K562 (cell line): ENCODE results near the gene HSPA6.

Experiments
- JUN ChIP-seq, 2 experiments: sonication (generic) in 1 of 2; formaldehyde crosslinking in 1 of 2; IDR thresholded peaks; 2 replicates each; pipeline versions ENCODE4 v1.6.1 to v1.8.0; 2012 to 2022; ENCODE audit warnings: borderline replicate concordance in 2 of 2, mild to moderate bottlenecking in 2 of 2, improper control_type of control experiment in 1 of 2, low read depth in 1 of 2, low read length in 1 of 2, missing genetic modification reagents in 1 of 2
- JUND ChIP-seq, 2 experiments: IDR thresholded peaks; 2 replicates in 1 of 2; 3 replicates in 1 of 2; pipeline ENCODE4 v1.6.1; 2011; ENCODE audit warnings: borderline replicate concordance in 2 of 2, low read depth in 2 of 2, low read length in 2 of 2, improper control_type of control experiment in 1 of 2, missing biosample characterization in 1 of 2, missing genetic modification characterization in 1 of 2, missing genetic modification reagents in 1 of 2
- POLR2AphosphoS5 ChIP-seq: IDR thresholded peaks from 2 replicates; pipeline ENCODE4 v1.6.1; 2011; ENCODE audit warnings: mild to moderate bottlenecking, low read depth, low read length, moderate library complexity; ENCODE audit not compliant: control insufficient read depth, insufficient read depth
- SP1 ChIP-seq: sonication (generic); formaldehyde crosslinking; IDR thresholded peaks from 2 replicates; pipeline ENCODE4 v1.8.1; 2022; ENCODE audit warnings: mild to moderate bottlenecking, missing genetic modification reagents
- TCF7 ChIP-seq: sonication (generic); IDR thresholded peaks from 2 replicates; pipeline ENCODE4 v1.6.1; 2016; ENCODE audit warnings: antibody characterized with exemption, borderline replicate concordance
- TF ChIP-seq, protein P1 (sequence below), 3 experiments: IDR thresholded peaks in 2 of 3; conservative IDR thresholded peaks in 1 of 3; 2 replicates each; pipeline ENCODE4 v1.5.1; 2011 to 2012; ENCODE audit warnings: low read length in 3 of 3, mild to moderate bottlenecking in 3 of 3, control low read depth in 2 of 3, improper control_type of control experiment in 1 of 3, inconsistent platforms in 1 of 3, low read depth in 1 of 3, mixed read lengths in 1 of 3, moderate library complexity in 1 of 3; ENCODE audit not compliant: insufficient read depth in 2 of 3
- TF ChIP-seq, protein P2 (sequence below), 2 experiments: fragments of 450-650 bp in 1 of 2; sonication (generic) in 1 of 2; formaldehyde crosslinking; conservative IDR thresholded peaks; 2 replicates each; pipeline versions ENCODE4 v1.4.0 to v1.8.1; 2020 to 2022; ENCODE audit warnings: mild to moderate bottlenecking in 1 of 2, missing genetic modification reagents in 1 of 2
- TF ChIP-seq, protein P3 (sequence below): sonication (generic); formaldehyde crosslinking; IDR thresholded peaks from 2 replicates; pipeline ENCODE4 v1.8.1; 2023; ENCODE audit warnings: mild to moderate bottlenecking, missing genetic modification reagents
- TF ChIP-seq, protein P4 (sequence below): fragments of 450-650 bp; conservative IDR thresholded peaks from 2 replicates; pipeline ENCODE4 v1.6.1; 2016; ENCODE audit warnings: missing genetic modification characterization, low read depth, mild to moderate bottlenecking, missing compliant biosample characterization, moderate library complexity
- TF ChIP-seq, protein P5 (sequence below): sonication (generic); formaldehyde crosslinking; IDR thresholded peaks from 2 replicates; pipeline ENCODE4 v1.8.1; 2023; ENCODE audit warnings: missing genetic modification reagents, mild to moderate bottlenecking, borderline replicate concordance

DNA sequence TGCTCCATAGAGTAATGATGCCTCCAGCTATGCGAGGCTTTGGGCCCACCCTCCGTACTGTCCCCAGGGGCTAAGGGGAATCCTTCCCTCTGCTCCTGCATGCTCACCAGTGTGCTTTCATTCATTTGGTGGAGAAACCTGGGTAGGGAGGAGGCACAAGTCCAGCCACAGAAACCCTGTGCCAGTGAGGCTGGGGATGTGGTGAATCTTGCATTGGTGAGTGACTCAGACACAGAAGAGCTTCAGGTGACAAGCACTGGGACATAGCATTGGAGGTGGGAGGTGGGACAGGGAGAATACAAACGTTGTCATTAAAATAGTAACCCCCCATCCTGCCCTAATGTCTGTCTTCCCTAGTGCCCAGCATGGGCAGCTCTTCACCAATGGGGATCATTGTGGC lies 13.9 kb upstream of the HSPA6 start:
- TF ChIP-seq SP1 (CRISPR knock-in tag), result no peak
- no peak for TF ChIP-seq JUND (IDR thresholded peaks at IDR 0.05; ENCODE audit: borderline replicate concordance, low read depth, low read length)
- TF ChIP-seq JUND (tag; IDR thresholded peaks at IDR 0.05; ENCODE audit: borderline replicate concordance, low read depth, low read length), result no peak
- TF ChIP-seq JUN (IDR thresholded peaks at IDR 0.05; ENCODE audit: borderline replicate concordance, low read depth, low read length), result no peak
- no peak for TF ChIP-seq JUN (CRISPR knock-in tag; IDR thresholded peaks at IDR 0.05; ENCODE audit: borderline replicate concordance)
- TF ChIP-seq, protein P1, sequence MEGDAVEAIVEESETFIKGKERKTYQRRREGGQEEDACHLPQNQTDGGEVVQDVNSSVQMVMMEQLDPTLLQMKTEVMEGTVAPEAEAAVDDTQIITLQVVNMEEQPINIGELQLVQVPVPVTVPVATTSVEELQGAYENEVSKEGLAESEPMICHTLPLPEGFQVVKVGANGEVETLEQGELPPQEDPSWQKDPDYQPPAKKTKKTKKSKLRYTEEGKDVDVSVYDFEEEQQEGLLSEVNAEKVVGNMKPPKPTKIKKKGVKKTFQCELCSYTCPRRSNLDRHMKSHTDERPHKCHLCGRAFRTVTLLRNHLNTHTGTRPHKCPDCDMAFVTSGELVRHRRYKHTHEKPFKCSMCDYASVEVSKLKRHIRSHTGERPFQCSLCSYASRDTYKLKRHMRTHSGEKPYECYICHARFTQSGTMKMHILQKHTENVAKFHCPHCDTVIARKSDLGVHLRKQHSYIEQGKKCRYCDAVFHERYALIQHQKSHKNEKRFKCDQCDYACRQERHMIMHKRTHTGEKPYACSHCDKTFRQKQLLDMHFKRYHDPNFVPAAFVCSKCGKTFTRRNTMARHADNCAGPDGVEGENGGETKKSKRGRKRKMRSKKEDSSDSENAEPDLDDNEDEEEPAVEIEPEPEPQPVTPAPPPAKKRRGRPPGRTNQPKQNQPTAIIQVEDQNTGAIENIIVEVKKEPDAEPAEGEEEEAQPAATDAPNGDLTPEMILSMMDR (IDR thresholded peaks at IDR 0.05 in 2 of 3, conservative IDR thresholded peaks at IDR 0.05 in 1 of 3; ENCODE audit: insufficient read depth in 2 of 3, low read depth in 1 of 3, low read length in 3 of 3), result no peak
- TF ChIP-seq, protein P2, sequence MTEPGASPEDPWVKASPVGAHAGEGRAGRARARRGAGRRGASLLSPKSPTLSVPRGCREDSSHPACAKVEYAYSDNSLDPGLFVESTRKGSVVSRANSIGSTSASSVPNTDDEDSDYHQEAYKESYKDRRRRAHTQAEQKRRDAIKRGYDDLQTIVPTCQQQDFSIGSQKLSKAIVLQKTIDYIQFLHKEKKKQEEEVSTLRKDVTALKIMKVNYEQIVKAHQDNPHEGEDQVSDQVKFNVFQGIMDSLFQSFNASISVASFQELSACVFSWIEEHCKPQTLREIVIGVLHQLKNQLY (CRISPR knock-in tag; conservative IDR thresholded peaks at IDR 0.05), result no peak
- TF ChIP-seq TCF7, result no peak
- TF ChIP-seq POLR2AphosphoS5, result no peak
- TF ChIP-seq, protein P3, sequence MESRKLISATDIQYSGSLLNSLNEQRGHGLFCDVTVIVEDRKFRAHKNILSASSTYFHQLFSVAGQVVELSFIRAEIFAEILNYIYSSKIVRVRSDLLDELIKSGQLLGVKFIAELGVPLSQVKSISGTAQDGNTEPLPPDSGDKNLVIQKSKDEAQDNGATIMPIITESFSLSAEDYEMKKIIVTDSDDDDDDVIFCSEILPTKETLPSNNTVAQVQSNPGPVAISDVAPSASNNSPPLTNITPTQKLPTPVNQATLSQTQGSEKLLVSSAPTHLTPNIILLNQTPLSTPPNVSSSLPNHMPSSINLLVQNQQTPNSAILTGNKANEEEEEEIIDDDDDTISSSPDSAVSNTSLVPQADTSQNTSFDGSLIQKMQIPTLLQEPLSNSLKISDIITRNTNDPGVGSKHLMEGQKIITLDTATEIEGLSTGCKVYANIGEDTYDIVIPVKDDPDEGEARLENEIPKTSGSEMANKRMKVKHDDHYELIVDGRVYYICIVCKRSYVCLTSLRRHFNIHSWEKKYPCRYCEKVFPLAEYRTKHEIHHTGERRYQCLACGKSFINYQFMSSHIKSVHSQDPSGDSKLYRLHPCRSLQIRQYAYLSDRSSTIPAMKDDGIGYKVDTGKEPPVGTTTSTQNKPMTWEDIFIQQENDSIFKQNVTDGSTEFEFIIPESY (CRISPR knock-in tag), result no peak
- TF ChIP-seq, protein P4, sequence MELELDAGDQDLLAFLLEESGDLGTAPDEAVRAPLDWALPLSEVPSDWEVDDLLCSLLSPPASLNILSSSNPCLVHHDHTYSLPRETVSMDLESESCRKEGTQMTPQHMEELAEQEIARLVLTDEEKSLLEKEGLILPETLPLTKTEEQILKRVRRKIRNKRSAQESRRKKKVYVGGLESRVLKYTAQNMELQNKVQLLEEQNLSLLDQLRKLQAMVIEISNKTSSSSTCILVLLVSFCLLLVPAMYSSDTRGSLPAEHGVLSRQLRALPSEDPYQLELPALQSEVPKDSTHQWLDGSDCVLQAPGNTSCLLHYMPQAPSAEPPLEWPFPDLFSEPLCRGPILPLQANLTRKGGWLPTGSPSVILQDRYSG (tag), result no peak
- TF ChIP-seq, protein P5, sequence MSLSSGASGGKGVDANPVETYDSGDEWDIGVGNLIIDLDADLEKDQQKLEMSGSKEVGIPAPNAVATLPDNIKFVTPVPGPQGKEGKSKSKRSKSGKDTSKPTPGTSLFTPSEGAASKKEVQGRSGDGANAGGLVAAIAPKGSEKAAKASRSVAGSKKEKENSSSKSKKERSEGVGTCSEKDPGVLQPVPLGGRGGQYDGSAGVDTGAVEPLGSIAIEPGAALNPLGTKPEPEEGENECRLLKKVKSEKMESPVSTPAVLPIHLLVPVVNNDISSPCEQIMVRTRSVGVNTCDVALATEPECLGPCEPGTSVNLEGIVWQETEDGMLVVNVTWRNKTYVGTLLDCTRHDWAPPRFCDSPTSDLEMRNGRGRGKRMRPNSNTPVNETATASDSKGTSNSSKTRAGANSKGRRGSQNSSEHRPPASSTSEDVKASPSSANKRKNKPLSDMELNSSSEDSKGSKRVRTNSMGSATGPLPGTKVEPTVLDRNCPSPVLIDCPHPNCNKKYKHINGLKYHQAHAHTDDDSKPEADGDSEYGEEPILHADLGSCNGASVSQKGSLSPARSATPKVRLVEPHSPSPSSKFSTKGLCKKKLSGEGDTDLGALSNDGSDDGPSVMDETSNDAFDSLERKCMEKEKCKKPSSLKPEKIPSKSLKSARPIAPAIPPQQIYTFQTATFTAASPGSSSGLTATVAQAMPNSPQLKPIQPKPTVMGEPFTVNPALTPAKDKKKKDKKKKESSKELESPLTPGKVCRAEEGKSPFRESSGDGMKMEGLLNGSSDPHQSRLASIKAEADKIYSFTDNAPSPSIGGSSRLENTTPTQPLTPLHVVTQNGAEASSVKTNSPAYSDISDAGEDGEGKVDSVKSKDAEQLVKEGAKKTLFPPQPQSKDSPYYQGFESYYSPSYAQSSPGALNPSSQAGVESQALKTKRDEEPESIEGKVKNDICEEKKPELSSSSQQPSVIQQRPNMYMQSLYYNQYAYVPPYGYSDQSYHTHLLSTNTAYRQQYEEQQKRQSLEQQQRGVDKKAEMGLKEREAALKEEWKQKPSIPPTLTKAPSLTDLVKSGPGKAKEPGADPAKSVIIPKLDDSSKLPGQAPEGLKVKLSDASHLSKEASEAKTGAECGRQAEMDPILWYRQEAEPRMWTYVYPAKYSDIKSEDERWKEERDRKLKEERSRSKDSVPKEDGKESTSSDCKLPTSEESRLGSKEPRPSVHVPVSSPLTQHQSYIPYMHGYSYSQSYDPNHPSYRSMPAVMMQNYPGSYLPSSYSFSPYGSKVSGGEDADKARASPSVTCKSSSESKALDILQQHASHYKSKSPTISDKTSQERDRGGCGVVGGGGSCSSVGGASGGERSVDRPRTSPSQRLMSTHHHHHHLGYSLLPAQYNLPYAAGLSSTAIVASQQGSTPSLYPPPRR (CRISPR knock-in tag), result no peak
